ENCODE measurements around the gene PISD.

The PISD gene

DNA sequence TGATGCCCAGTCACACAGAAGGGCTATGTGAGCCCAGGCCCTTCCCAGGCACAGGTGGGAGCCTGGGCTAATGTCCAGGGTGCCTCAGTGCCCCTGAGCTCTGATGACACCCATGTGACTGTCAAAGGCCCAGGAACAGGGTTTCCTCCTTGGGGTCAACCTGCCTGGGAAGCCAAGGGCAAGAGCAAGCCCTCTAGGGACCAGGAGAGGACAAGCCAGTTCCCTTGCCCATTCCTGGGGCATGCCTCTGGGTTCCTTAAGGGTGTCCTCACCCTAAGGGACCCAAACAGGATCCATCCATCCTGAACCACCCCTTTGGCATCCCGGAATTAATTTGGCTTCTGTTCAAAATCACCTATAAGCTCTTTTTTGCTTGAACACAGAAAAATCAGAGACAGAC is 39.0 kb downstream of the PISD start:
- H3K4me3 ChIP-seq (ENCODE audit: low read depth, low read length): no peak overlapping the region
- TF ChIP-seq, protein P1, sequence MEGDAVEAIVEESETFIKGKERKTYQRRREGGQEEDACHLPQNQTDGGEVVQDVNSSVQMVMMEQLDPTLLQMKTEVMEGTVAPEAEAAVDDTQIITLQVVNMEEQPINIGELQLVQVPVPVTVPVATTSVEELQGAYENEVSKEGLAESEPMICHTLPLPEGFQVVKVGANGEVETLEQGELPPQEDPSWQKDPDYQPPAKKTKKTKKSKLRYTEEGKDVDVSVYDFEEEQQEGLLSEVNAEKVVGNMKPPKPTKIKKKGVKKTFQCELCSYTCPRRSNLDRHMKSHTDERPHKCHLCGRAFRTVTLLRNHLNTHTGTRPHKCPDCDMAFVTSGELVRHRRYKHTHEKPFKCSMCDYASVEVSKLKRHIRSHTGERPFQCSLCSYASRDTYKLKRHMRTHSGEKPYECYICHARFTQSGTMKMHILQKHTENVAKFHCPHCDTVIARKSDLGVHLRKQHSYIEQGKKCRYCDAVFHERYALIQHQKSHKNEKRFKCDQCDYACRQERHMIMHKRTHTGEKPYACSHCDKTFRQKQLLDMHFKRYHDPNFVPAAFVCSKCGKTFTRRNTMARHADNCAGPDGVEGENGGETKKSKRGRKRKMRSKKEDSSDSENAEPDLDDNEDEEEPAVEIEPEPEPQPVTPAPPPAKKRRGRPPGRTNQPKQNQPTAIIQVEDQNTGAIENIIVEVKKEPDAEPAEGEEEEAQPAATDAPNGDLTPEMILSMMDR (IDR thresholded peaks at IDR 0.05; ENCODE audit: low read depth, low read length): no peak

DNA sequence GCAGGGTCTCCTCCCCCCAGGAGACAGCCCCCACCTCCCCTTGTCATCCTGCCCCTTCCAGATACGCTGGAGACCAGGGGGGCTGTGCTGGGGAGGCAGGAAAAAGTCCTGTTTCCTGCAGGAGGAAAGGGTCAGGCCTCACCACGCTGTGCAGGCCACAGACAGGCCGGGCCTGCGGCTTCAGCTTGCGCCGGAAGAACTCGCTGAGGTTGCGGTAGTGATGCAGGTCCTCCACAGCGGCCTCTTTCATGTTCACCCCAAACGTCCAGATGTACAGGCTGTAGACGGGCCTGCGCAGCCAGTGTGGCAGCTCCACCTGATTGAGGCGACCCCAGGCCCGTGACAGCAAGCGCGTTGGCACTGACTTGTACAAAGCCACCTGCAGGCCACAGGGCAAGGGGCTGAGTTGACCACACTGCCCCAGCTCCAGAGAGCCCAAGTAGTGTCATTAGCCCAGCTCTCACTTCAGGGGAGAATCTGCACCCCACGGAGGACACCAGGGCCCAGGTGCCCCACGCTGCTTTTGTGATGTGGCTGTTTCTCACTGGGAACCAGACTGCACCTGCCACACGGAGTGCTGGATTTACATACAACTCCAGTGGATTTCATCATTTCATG is 40.4 kb downstream of the PISD start:
- no peak overlapping the region for H3K4me3 ChIP-seq (ENCODE audit: low read depth, low read length)
- TF ChIP-seq, protein P1 (IDR thresholded peaks at IDR 0.05; ENCODE audit: low read depth, low read length): no peak

DNA sequence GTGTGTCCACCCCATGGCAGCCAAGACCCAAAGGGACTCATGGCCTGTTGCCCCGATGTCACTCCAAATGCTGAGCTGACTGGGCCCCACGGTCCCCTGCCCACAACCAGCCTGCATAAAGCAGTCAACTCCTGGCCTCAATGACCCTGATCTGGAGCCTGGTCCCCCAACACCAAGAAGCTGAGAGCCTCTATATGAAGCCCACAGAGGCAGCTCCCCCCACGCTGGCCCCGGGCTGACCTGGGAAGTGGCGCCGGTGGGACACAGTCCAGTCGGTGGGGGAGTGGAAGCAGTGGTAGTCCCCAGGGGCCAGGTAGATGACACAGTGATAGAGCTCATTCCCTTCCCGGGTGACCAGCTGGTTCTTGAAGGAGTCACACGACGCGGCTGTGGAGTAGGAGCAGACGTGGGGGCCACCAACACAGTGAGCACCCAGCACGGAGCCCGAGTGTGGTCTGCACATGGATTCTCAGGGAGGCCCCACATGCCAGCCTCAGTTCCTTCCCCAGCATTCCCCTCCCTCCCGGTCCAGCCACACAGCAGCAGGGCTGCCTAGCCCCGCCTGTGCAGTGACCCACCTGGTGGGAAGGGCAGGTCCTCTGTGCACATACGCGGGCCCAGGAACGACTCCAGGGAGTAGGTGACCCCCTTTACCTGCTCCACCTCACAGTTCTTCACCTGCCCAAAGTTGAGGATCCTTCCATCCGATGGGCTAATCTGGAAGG is 41.1 kb downstream of the PISD start:
- TF ChIP-seq, protein P1 (IDR thresholded peaks at IDR 0.05; ENCODE audit: low read depth, low read length): no peak
- H3K4me3 ChIP-seq (ENCODE audit: low read depth, low read length): no peak overlapping the region

DNA sequence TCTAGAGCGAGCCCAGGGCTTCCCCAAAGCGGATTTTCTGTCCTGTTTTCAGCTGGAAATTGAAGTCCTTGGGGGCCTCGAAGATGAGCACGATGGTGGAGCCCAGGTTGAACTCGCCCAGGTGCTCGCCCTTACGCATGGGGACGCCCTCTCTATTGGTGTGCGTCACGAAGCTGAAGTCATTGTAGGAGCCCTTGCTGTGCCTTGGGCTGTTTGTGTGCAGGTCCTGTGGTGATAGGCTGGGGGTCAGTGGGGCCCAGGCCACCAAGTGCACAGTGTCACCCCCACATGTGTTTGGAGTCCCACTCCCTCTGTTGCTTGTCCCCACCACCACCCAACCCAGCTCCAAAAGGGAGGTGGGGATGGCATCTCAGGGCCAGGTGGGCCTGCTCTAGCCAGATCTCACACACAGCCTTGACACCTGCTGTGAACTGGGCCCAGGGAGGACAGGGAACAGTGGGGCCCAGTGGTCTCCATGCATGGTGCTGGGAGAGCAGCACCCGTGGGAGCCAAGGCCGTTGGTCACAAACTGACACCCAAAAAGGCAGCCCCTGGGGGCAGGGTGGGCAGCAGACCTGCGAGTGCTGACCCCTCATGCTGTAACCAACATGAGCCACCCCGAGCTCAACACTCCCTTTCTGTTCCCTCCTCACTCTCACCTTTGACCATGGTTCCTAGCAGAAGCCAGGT is 42.3 kb downstream of the PISD start:
- TF ChIP-seq, protein P1 (IDR thresholded peaks at IDR 0.05; ENCODE audit: low read depth, low read length): no peak
- no peak overlapping the region for H3K4me3 ChIP-seq (ENCODE audit: low read depth, low read length)

DNA sequence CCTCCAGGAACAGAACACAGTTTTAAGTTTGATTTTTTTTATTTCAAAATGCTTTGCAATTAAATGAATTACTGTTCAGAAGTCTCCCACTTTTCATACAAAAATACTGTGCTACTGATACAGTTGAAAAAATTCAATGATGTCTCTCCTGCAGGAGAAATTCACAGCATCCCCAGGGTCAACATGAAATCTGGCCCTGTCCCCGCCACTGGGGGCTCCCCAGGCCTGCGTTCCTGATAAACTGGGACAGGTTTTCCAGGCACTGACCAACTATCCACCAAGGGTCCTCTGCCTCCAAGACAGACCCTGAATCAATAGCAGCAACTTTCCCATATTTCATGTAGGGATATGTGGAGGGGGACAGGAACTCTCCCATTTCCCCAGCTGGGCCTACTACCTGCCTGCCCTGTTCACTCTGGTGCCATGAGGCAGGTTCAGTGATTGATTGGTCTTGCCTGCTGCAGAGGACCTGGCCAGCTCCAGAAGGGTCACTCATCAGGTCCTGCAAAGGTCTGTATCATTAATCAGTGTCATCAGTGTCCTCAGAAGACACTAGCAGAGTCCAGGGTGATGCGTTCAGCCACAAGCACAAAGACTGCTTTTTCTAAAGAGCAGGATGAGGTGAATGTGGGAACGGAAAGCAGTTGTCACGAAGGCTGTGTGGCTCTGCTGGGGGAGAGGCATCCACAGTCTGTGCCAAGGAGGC is 43.4 kb downstream of the PISD start:
- no peak overlapping the region for H3K4me3 ChIP-seq (ENCODE audit: low read depth, low read length)

DNA sequence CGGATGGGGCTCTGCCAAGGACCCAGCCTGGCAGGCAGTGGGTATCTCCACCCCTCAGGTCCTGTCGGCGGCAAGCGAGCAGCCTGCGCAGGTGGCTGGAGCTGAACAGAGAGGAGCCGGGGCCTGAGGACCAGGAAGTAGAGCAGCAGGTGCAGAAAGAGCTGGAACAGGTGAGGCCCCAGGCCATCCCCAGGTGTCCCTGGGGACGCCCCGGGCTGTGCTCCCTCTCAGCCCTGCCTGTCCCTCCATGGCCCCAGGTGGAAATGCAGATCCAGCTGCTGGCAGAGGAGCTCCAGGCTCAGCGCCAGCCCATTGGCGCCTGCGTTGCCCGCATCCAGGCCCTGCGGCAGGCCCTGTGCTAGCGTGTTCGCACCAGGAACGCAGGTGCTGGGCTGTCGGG is 44.0 kb downstream of the PISD start:
- TF ChIP-seq, protein P1 (IDR thresholded peaks at IDR 0.05; ENCODE audit: low read depth, low read length): no peak
- H3K4me3 ChIP-seq (ENCODE audit: low read depth, low read length): no peak overlapping the region

More for the DNA sequence above, 43.4 kb downstream of the PISD start:
- TF ChIP-seq, protein P1 (IDR thresholded peaks at IDR 0.05; ENCODE audit: low read depth, low read length): no peak
